Measurements from ENCODE around the gene DDX19B.
"Not testable (repeated sequence)": the region's sequence is repeated elsewhere in the genome, so short reads cannot be mapped to it uniquely, and the experiment has no call there.

The DDX19B gene

GRCh38 chr16:70298988-70299938, at the start of gene DDX19B:
TSS of gene DDX19B (plus strand) at chr16:70299186. CDS start at chr16:70299298, 112 bp downstream.
- peak; percentile 84 for DNase-seq (ENCODE audit: low spot score)

DNA sequence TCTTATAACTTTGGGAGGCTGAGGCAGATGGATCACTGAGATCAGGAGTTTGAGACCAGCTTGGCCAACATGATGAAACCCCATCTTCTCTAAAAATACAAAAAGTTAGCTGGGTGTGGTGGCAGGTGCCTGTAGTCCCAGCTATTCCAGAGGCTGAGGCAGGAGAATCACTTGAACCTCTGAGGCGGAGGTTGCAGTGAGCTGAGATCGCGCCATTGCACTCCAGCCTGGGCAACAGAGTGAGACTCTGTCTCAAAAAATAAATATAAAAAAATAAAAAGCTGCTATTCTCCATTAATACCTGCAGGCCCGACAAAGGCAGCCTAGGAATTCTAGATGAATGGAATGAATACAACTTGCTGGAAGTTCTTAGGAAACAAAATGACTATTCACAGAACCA, 49.3 kb upstream of the DDX19B start:
- DNase-seq (ENCODE audit: low spot score) = not testable (repeated sequence)

DNA sequence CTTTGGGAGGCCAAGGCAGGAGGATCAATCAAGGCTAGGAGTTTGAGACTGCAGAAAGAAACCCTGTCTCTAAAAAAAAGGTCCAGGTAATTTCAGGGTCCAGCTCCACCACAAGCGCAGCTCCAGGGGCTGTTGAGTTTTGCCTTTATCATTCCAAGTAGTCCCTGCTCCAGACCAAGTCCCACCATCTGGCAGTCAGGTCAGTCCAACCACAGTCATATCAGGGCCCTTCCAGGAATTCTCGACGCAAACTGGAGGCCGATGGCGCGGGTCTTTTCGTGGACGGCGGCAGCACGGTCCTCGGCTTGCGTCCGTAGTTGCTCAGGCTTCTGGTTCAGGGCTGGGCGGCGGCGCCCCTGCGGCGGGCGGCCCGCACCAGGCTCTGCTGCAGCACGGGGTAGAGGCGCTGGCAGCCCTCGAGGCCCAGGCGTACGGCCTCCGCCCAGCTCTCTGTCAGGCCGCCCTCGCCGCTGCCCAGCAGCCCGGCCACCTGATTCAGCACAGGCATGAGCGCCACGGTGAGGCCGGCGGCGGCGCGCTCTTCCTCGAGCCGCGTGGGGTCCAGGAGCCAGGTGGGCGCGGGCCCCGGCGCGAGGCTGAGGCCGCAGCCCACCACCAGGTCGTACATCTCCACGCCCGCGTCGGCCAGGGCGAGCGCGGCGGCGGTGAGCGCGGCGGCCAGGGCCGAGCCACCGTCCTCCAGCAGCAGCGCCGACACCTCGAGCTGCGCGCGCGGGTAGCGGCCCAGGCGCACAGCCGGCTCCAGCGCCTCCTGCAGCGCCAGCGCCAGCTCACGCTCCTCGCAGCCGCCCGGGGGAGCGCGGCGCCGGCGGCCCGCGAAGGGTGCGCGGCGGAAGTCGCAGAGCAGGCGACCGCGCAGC, 48.0 kb upstream of the DDX19B start:
- DNase-seq (ENCODE audit: low spot score) = peak; percentile 67

- DNase-seq (ENCODE audit: low spot score) = peak; percentile 95
Observed at GRCh38 chr16:70251629-70252354, 47.2 kb upstream of the DDX19B start, which contains the start of gene EXOSC6. TSS of gene EXOSC6 (minus strand) at chr16:70251940. CDS start at chr16:70251900, 40 bp downstream.

- DNase-seq (ENCODE audit: low spot score) = peak; percentile 59
Observed at GRCh38 chr16:70252355-70252988, 46.5 kb upstream of the DDX19B start.

GRCh38 chr16:70253291-70254106, 45.5 kb upstream of the DDX19B start:
- DNase-seq (ENCODE audit: low spot score) = peak; percentile 70

DNA sequence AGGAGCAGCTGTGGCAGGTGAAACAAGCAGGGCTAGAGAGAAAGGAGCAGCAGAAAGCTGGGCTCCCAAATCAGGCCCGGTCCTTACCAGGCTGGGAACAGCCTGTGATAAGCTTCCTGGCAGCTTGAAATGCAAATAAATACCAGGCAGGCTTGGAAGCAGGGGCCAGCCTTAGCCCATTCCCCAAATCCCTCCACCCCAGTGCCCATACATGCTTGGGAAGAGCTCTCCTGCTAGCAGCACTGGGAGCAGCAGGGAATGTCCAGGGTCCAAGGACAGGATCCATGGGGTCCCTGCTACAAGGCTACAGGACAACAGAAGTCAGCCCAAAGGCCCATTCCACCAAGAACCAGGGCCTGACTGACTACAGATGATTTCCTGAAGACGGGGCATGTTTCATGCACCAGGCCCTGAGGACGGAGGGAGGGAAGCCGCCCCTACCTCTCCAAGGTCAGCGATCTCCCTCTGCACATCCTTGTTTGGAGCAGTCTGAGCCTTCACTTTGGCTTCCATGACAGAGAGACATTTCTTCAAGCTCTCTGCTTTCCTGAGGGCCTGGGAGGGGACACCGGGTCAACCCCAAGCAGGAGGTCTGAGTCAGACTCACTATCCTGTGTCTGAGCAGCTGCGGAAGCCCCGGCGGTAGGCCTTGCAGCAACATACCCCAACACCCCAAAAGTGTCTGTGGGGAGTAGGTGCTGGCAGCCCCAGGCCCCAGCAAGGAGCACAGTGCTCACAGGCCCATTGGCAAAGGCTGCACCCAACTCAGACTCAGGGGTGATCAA, 44.6 kb upstream of the DDX19B start:
- DNase-seq (ENCODE audit: low spot score) = no peak

- no peak for DNase-seq (ENCODE audit: low spot score)
Observed at GRCh38 chr16:70254965-70255286, 44.1 kb upstream of the DDX19B start.

DNA sequence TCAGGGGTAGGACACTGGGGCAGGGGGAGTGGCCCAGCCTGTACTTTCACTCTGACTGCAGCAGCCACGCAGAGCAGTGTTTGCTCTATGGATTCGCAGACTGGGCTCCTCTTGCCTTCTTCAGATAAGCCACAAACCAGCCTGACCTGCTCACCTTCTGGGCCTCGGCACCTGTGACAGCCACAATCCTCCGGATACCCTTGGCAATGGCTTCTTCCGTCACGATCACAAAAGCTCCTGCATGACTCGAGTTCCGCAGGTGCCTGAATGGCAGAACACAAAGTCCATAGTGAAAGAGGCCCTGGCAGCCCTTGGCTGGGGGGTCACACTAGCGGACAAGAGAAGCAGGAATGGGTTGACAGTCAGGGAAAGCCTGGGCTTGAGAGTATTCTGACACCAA, 43.4 kb upstream of the DDX19B start:
- DNase-seq (ENCODE audit: low spot score) = no peak

DNA sequence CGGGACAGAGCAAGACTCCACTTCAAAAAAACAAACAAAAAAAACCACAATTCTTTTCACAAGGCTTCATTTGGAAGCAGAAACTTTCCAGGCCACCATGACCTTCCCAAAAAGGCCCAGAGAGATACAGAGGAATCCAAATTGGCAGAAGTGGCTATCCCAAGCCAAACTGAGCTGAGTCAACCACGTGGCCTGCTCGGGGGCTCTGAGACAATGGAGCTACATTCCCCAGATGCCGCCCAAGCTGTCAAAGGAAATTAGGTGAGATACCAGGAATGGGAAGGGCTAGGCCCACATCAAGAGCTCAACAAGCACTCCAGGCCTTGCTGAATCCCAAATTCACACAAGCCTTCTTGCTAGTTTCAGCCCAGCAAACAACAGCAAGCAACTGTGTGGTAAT, 41.6 kb upstream of the DDX19B start:
- no peak for DNase-seq (ENCODE audit: low spot score)

GRCh38 chr16:70258065-70258464, 40.9 kb upstream of the DDX19B start:
- DNase-seq (ENCODE audit: low spot score) = no peak

DNA sequence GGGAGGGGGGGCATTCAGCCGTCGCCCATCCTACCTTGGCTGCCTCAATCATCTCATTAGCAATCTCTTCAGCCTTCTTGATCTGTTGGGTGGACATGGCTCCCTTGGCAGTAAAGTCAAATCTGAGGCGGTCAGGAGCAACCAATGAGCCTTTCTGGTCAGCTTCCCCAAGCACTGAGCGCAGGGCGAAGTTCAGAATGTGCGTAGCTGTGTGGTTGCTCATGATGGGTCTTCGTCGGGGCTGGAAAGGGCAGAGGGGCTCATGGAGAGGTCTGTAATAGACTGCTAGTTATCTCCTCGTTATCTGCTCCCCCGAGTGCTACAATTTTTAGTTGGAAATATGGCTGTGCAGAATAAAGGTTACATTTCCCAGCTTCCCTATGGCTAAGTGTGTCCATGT, 40.0 kb upstream of the DDX19B start:
- DNase-seq (ENCODE audit: low spot score) = no peak

DNA sequence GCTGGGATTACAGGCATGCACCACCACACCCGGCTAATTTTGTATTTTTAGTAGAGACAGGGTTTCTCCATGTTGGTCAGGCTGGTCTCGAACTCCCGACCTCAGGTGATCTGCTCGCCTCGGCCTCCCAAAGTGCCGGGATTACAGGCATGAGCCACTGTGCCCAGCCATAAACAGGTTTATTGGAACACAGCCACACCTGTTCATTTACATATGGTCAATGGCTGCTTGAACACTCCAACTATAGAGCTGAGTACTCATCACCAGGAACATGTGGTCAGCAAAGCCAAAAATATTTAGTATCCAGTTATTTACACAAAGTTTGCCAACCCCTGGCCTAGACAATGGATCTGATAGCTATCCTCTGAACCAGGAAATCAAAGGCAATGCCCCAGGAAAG, 39.1 kb upstream of the DDX19B start:
- DNase-seq (ENCODE audit: low spot score) = not testable (repeated sequence)

DNA sequence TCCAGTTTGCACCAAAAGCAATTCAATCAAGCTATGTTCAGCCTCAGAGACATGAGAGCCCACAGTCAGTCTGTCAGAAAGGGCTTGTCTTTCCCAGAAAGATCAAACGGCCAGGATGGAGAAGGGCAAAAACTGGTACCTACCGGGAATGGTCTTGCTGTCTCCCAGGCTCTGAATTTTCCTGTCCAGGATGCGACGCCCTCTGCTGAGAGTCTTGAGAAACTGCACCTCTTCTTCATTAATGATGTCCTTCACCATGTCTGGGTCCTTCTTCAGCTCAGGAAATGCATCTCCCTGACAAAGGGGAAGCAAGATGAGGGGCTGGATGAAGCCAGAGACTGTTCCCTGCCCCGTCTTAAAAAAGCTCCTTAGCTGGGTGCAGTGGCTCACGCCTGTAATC, 31.5 kb upstream of the DDX19B start:
- DNase-seq (ENCODE audit: low spot score) = peak; percentile 75

GRCh38 chr16:70267922-70268321, 31.1 kb upstream of the DDX19B start:
- not testable (repeated sequence) for DNase-seq (ENCODE audit: low spot score)

- no peak for DNase-seq (ENCODE audit: low spot score)
Observed at GRCh38 chr16:70269471-70269870, 29.5 kb upstream of the DDX19B start.

DNA sequence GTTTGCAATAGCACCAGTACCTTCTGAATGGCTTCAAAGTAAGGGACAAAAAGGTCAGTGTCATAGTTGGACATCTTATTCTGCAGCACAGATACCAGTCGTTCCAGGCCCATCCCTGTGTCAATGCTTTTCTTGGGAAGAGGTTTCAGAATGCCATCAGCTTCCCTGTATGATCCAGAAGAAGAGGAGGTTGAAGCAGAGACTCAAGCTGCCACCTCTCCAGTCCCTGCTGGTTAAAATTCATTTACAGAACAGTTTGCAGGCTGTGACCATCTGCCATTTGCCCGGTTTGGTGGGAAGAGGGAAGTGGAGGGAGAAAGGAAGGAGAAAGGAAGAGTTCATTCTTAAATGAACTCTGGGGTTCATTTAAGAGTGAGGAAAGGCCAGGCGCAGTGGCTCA, 28.8 kb upstream of the DDX19B start:
- DNase-seq (ENCODE audit: low spot score) = no peak

DNA sequence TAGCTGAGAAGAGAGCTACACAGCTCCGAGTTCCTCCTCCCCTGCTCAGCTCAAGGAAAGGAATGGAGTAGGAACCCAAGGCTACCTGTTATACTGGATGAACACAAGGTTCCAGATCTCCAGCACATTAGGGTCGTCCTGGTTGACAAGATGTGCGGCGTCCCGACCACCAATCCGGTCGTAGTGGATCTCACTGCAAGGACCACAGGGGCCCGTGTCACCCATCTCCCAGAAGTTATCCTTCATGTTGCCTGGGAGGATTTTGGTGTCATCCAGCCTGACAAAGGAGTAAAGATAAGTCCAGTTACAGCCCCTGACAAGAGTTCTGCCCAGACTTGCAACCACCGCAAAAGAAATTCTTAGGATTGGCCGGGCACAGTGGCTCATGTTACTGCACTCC, 27.3 kb upstream of the DDX19B start:
- DNase-seq (ENCODE audit: low spot score) = no peak

GRCh38 chr16:70276392-70276791, 22.6 kb upstream of the DDX19B start:
- no peak for DNase-seq (ENCODE audit: low spot score)

All from iPS-NIHi11 (cell line).